GM12872 (cell line): ENCODE data around the gene TXN.

ENCODE experiments used
- CTCF ChIP-seq: IDR thresholded peaks from 3 replicates; pipeline ENCODE4 v1.5.1; 2011; ENCODE audit warnings: low read depth, mild to moderate bottlenecking, low read length, moderate library complexity; ENCODE audit not compliant: insufficient read depth

Gene TXN

GRCh38 chr9:110207071-110207641, 49.2 kb downstream of the TXN start:
- TF ChIP-seq CTCF: no peak

DNA sequence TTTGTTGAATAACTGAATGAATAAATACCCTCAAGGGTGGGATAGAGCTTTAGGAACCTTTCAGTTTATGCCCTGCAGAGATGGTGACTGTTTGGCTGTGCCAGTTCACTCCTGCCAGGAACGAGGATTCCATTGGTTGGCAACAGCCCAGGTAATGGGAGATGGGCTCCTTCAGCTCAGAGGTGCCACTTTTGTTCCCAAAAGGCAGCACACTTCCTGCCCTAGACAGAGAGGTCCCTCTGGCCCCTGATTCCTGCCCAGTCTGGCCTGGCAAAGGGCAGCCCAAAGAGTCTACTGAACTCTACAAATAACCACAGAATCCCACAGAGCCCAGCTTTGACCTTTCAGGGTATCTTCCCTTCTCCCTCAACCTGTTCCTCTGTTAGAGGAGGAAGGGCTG, 49.9 kb downstream of the TXN start:
- no peak for TF ChIP-seq CTCF

GRCh38 chr9:110202232-110202631, 54.1 kb downstream of the TXN start:
- TF ChIP-seq CTCF: no peak

DNA sequence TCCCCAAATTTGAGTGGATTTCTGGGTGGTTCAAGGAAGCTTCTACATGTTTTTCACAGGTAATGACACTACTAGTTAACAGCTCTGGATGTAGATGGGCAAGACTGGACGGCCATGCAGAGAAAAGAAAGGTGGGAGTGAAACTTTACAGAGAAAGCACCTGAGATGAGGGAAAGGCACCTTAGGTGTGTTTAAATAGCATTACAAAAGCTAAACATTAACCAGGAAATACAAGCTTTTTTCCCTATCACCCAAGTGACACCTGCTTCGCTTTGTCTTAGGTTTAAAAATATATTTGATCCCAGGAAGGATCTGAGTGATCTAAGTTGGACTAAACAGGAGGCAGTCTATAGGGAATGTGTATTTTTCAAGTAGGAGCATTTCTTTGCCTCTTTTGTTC, 56.7 kb downstream of the TXN start:
- TF ChIP-seq CTCF: no peak

DNA sequence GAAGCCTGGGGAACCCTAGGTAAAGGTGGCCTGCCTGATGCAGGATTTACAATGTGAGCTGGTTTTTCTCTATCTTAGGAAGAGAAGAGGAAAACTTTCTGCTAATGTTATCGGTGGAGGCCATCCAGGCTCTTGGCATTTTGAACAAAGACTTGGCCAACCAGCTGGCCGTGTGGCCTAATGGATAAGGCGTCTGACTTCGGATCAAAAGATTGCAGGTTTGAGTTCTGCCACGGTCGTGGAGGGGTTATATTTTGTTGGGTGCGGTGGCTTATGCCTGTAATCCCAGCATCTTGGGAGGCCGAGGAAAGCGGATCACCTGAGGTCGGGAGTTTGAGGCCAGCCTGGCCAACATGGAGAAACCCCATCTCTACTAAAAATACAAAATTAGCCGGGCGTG, 58.0 kb downstream of the TXN start:
- no peak for TF ChIP-seq CTCF

- 0 out of 3 replicates have a peak, but pooled peaks have one; percentile 9 for TF ChIP-seq CTCF
These were observed 58.7 kb downstream of the TXN start for GRCh38 chr9:110197330-110198187.
